GM12864 (cell line): ENCODE results near the gene ITGBL1.

Source experiments
- DNase-seq: peaks from one replicate; pipeline ENCODE4 v3.0.0-alpha.2; 2011; ENCODE audit warnings: low read depth
- H3K4me3 ChIP-seq: 2 replicates; pipeline ENCODE4 v1.5.1; 2011; ENCODE audit warnings: mild to moderate bottlenecking, low read depth, low read length, control low read depth
- TF ChIP-seq, protein P1 (sequence below): IDR thresholded peaks from 2 replicates; pipeline ENCODE4 v1.5.1; 2011; ENCODE audit warnings: low read depth, mild to moderate bottlenecking, moderate library complexity, low read length, control low read depth, inconsistent platforms; ENCODE audit errors: missing control alignments

The ITGBL1 gene

DNA sequence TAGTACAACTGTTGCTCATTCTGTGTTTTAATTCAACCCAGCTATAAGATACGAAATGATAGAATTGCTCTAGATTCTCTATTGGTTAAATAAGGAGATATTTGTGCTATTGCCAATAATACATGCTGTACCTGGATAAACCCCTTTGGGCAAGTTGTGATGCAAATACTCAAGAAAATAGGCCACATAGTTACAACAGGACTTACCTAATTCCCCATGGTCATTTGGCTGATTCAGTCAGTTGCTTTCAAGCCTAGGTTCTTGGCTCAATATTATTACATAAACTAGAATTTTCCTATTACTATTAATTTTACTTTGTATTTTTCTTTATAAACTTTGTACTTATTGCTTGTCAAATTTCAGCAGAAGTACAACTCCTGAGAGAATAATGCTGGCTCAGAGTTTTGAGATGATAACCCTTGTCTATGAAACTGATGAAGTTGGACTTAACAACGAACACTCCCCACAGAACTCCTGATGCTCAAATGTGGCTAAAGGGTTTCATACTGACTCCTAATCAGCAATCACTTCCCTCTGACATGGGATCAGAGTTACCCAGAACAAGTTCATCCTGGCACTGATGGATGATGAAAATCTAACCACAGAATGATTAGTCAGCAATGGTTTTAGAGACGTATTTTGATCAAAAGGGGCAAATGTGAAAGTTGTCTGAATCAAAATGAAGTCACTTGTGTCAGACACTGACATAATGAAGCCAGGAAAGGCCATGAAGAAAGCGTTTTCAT, 221.1 kb downstream of the ITGBL1 start:
- TF ChIP-seq, protein P1, sequence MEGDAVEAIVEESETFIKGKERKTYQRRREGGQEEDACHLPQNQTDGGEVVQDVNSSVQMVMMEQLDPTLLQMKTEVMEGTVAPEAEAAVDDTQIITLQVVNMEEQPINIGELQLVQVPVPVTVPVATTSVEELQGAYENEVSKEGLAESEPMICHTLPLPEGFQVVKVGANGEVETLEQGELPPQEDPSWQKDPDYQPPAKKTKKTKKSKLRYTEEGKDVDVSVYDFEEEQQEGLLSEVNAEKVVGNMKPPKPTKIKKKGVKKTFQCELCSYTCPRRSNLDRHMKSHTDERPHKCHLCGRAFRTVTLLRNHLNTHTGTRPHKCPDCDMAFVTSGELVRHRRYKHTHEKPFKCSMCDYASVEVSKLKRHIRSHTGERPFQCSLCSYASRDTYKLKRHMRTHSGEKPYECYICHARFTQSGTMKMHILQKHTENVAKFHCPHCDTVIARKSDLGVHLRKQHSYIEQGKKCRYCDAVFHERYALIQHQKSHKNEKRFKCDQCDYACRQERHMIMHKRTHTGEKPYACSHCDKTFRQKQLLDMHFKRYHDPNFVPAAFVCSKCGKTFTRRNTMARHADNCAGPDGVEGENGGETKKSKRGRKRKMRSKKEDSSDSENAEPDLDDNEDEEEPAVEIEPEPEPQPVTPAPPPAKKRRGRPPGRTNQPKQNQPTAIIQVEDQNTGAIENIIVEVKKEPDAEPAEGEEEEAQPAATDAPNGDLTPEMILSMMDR, result no peak
- DNase-seq, result no peak
- no peak overlapping the region for H3K4me3 ChIP-seq

DNA sequence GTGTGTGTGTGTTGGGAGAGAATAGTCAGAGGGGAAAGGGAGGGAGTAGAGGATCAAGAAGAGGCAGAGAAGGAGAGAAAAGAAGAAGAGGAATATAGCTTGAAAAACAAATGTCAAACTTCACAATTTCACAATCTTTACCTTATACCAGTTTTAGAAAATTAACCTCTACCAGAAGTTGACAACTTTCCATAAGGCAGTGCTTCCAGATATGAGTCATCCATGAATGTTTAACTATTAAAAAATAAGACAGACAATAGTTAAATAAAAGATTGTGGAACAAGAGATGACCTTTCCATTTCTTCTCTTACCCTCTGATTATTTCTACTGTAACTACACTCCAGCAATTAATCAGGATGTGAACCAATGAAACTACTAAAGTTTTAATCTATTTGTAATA, 229.4 kb downstream of the ITGBL1 start:
- TF ChIP-seq, protein P1, result no peak
- no peak overlapping the region for H3K4me3 ChIP-seq
- DNase-seq, result no peak

DNA sequence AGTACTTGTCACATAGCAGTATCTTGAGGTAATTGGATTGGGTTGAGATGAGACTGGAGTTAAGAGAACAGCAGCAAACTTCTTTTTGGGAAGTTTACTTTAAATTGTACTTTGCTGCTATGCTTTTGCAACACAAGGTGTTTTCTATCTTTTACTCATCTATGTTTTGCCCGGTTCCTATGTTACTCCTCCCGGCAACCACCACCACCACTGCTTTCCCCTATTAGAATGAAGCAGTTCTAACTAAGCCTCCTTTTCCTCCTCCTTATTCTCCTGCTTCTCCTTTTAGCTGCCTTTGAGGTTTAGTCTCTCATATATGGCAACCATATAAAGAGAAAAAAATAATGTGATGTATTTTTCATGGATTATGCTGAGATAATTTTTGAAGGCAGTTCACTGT, 233.5 kb downstream of the ITGBL1 start:
- H3K4me3 ChIP-seq, result no peak overlapping the region
- TF ChIP-seq, protein P1, result no peak
- no peak for DNase-seq

DNA sequence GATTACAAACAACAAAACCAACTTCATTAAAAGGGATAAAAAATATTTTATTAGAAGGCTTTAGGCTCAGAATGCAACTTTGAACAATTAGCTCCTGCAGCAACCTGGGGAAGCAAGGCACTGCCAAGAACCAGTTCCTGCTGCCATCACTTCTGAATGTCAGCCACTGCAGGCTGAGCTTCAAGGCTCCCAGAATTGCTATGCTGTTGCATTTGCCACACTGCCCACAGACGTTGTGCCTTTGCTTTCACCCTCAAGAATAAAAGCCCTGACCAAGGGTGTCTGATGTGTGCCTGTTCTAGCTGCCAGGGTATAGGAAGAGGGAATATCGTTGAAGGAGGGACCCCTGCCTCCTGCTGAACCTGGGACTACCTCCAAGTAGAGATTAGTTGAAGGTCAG, 238.4 kb downstream of the ITGBL1 start:
- H3K4me3 ChIP-seq, result no peak overlapping the region
- no peak for DNase-seq
- TF ChIP-seq, protein P1, result no peak

DNA sequence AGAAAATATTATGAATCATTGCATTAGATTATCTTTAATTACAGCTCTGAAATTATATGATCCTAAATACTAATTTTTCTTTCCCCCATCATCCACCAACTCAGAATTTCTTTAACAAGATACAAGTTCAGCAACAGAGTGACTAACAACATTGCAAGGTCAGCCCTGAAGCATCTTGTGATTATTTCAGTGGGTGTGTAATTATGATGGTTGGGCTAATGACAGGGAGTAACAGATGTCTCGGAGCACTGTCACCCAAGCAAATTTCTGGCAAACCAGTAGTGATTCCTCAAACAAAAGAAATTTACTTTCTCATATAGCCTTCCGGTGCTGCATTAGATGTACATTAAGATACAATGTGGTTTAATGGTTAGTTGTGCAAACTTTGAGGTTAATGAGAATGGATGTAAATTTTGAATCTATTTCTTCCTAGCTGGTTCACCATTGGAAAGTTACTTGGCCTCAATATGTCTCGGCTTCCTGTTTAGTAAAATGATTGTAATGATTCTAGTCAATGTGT, 238.9 kb downstream of the ITGBL1 start:
- TF ChIP-seq, protein P1, result no peak
- H3K4me3 ChIP-seq, result no peak overlapping the region
- DNase-seq, result no peak

DNA sequence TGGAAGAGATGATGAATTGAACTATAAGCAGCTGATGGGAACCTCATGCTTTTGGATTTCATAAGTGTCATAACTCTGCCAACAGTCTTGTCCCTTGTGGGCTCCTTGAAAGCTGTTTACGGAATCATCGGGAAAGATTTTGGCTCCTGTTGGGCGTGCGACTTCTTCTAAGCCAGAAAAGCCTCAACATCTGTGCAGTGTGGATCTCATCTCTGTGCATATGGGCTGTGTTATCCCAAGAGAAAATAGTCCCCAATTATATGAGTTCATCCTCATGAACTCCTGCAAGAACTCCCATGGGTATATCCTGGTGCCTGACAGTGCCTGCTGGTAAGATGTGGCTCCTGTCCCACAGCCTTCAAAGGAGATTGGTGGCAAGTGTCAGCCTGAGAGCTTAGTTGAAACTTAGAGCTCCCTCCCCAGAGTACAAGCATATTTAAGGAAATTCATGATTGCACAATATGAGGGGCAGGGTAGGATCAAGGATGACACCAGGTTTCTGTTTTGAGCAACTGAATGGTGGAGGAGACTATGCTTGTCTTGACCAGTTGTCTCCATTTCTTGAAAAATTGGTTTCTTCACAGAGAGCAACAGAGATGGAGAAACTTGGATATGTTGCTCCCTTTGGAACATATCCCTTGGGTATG, 243.5 kb downstream of the ITGBL1 start:
- H3K4me3 ChIP-seq, result no peak overlapping the region
- DNase-seq, result no peak
- TF ChIP-seq, protein P1, result no peak
